ENCODE measurements around the gene CHRNA3. TPM values are rescaled to one million over a fixed set of nuclear protein-coding genes. Genes with fewer than 3 reads are reported as not detected.
"Not testable (repeated sequence)": the region's sequence is repeated elsewhere in the genome, so short reads cannot be mapped to it uniquely, and the experiment has no call there.

The CHRNA3 gene
- total RNA-seq, 1 donor from 2014 or later: 3.7 TPM

GRCh38 chr15:78615151-78615589, 5.6 kb downstream of the CHRNA3 start:
- Histone ChIP-seq H3K4me3 (no peak overlapping the region), H3K36me3 (no peaks in the 10 kb centered on the region), H3K27ac (no peak overlapping the region), H3K4me1 (peaks cover 9% of the 10 kb centered on the region), H3K27me3 (peaks cover 2% of the 10 kb centered on the region), H3K9me3 (no peaks in the 10 kb centered on the region)
- intact Hi-C loops (cut with DNase I): loop anchor here (5.0 kb wide), 1 partner anchor 102 kb away; no protein-coding TSS in a partner anchor
- DNase-seq (ENCODE audit: extremely low spot score in 2 of 2): peak in 1 of 2 donors; percentile 88
- TF ChIP-seq POLR2AphosphoS5 (IDR thresholded peaks at IDR 0.05; ENCODE audit: insufficient read depth in 1 of 2, low read depth in 1 of 2) (no peak), CTCF (IDR thresholded peaks at IDR 0.05) (no peak), POLR2A (IDR thresholded peaks at IDR 0.05) (no peak)

GRCh38 chr15:78614021-78614420, 6.8 kb downstream of the CHRNA3 start:
- no peaks in the 10 kb centered on the region for H3K36me3 ChIP-seq
- DNase-seq (ENCODE audit: extremely low spot score in 2 of 2): no peak
- H3K9me3 ChIP-seq: no peaks in the 10 kb centered on the region
- intact Hi-C loops (cut with DNase I): no loop called here
- no peak overlapping the region for H3K4me3 ChIP-seq
- no peak overlapping the region for H3K27ac ChIP-seq
- no peak for TF ChIP-seq CTCF (IDR thresholded peaks at IDR 0.05)
- TF ChIP-seq POLR2AphosphoS5 (IDR thresholded peaks at IDR 0.05; ENCODE audit: insufficient read depth in 1 of 2, low read depth in 1 of 2): no peak
- TF ChIP-seq POLR2A (IDR thresholded peaks at IDR 0.05): no peak
- H3K4me1 ChIP-seq: no peaks in the 10 kb centered on the region
- no peaks in the 10 kb centered on the region for H3K27me3 ChIP-seq

- H3K27ac ChIP-seq; H3K4me3 ChIP-seq; DNase-seq (ENCODE audit: extremely low spot score in 2 of 2); H3K4me1 ChIP-seq; H3K9me3 ChIP-seq; intact Hi-C loops (cut with DNase I); H3K27me3 ChIP-seq; H3K36me3 ChIP-seq: not testable (repeated sequence)
These were observed 11.2 kb downstream of the CHRNA3 start for GRCh38 chr15:78609551-78609950.

- Histone ChIP-seq H3K4me1 (no peaks in the 10 kb centered on the region), H3K36me3 (no peaks in the 10 kb centered on the region), H3K4me3 (no peak overlapping the region), H3K27me3 (no peaks in the 10 kb centered on the region), H3K27ac (no peak overlapping the region), H3K9me3 (no peaks in the 10 kb centered on the region)
- TF ChIP-seq POLR2AphosphoS5 (IDR thresholded peaks at IDR 0.05; ENCODE audit: insufficient read depth in 1 of 2, low read depth in 1 of 2) (no peak), CTCF (IDR thresholded peaks at IDR 0.05) (no peak), POLR2A (IDR thresholded peaks at IDR 0.05) (no peak)
- DNase-seq (ENCODE audit: extremely low spot score in 2 of 2): no peak
- intact Hi-C loops (cut with DNase I): no loop called here
These were observed 15.1 kb downstream of the CHRNA3 start for GRCh38 chr15:78605680-78606079.

GRCh38 chr15:78605201-78605600, 15.6 kb downstream of the CHRNA3 start:
- Histone ChIP-seq H3K27ac (no peak overlapping the region), H3K4me3 (no peak overlapping the region), H3K4me1 (no peaks in the 10 kb centered on the region), H3K27me3 (no peaks in the 10 kb centered on the region), H3K36me3 (no peaks in the 10 kb centered on the region), H3K9me3 (no peaks in the 10 kb centered on the region)
- intact Hi-C loops (cut with DNase I): no loop called here
- DNase-seq (ENCODE audit: extremely low spot score in 2 of 2): no peak
- TF ChIP-seq CTCF (IDR thresholded peaks at IDR 0.05) (no peak), POLR2AphosphoS5 (IDR thresholded peaks at IDR 0.05; ENCODE audit: insufficient read depth in 1 of 2, low read depth in 1 of 2) (no peak), POLR2A (IDR thresholded peaks at IDR 0.05) (no peak)

- TF ChIP-seq CTCF (IDR thresholded peaks at IDR 0.05) (no peak), POLR2AphosphoS5 (IDR thresholded peaks at IDR 0.05; ENCODE audit: insufficient read depth in 1 of 2, low read depth in 1 of 2) (no peak), POLR2A (IDR thresholded peaks at IDR 0.05) (no peak)
- no peak overlapping the region for H3K4me3 ChIP-seq
- no peaks in the 10 kb centered on the region for H3K4me1 ChIP-seq
These were observed 16.4 kb downstream of the CHRNA3 start for GRCh38 chr15:78604420-78604819.

More at GRCh38 chr15:78604420-78604819, 16.4 kb downstream of the CHRNA3 start:
- H3K9me3 ChIP-seq: no peaks in the 10 kb centered on the region
- no peak overlapping the region for H3K27ac ChIP-seq
- intact Hi-C loops (cut with DNase I): no loop called here
- no peak for DNase-seq (ENCODE audit: extremely low spot score in 2 of 2)
- no peaks in the 10 kb centered on the region for H3K27me3 ChIP-seq
- no peaks in the 10 kb centered on the region for H3K36me3 ChIP-seq

All from vagina (tissue), 2 donors.